ENCODE data around the gene BDH1. TPM values are rescaled to one million over a fixed set of nuclear protein-coding genes. Genes with fewer than 3 reads are reported as not detected.

BDH1 gene
- total RNA-seq, 8 experiments from 2014 or later = 3.3 to 55.6 (median 4.3) TPM

DNA sequence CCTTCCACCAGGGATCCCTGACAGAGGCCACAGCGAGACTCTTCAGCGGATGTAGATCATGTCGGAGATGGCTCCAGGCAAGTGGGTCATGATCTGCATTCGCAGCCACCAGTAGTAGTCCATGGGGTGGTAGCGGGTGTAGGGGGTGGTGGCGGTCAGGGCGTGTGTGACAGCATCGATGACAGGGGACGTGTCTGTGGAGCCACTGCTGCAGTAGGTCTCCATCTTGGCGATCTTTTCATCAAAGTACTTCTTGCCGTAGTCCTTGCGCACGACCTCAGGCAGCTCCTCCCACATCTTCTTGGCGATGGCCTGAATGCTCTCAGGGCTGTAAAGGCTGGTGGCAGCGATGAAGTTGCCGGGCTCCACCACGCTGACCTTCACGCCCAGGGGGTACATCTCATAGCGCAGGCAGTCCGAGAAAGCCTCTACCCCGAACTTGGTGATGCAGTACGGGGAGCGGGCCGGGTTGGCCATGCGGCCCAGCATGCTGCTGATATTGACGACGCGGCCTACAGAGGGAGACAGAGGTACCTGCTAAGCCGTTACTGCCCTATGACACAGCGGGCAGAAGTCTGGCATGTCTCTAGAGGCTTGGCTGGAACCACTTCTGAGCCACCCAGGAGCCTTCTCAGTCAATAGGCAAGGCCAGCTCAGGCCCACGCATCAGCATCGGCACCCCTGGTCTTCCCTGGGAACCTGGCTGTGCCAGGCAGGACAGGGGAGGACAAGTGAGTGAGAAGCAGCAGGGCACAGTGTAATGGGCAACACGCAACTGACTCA is 43.7 kb downstream of the BDH1 start:
- Histone ChIP-seq H3K4me3 (no peak overlapping the region), H3K27ac (no peak overlapping the region), H3K4me1 (replicated peaks in 1 of 2) (peaks cover 6 to 14% of the 10 kb centered on the region in 2 donors)
- 67 to 100% (median 95%) methylated on average over 1 to 5 of the region's 33 CpGs; no CpG with 5 or more reads in 5 of the 10 experiments for WGBS, 10 experiments
- in situ Hi-C loops (cut with MboI; ENCODE audit: low pct_unique_long_range_greater_than_20kb in 2 of 9, low sequenced_read_pairs in 9 of 9, unreplicated experiment in 9 of 9) = loop anchor here in 7 of 9 experiments (10.0 to 25.0 kb wide), 4 partner anchors 225 to 500 kb away; partner anchors contain the start of gene DLG1 (in 1 of the 7)
- ATAC-seq (replicated peaks in 6 of 8) = no peak

- ATAC-seq (replicated peaks in 6 of 8) = no peak
- H3K27ac ChIP-seq = no peak overlapping the region
- WGBS, 10 experiments = 52 to 100% (median 68%) methylated on average over 1 to 5 of the region's 6 CpGs; no CpG with 5 or more reads in 4 of the 10 experiments
- peaks cover 4 to 7% of the 10 kb centered on the region in 2 donors for H3K4me1 ChIP-seq (replicated peaks in 1 of 2)
- H3K4me3 ChIP-seq = no peak overlapping the region
- in situ Hi-C loops (cut with MboI; ENCODE audit: low pct_unique_long_range_greater_than_20kb in 2 of 9, low sequenced_read_pairs in 9 of 9, unreplicated experiment in 9 of 9) = loop anchor here in 7 of 9 experiments (10.0 to 25.0 kb wide), 4 partner anchors 224 to 499 kb away; partner anchors contain the start of gene DLG1 (in 1 of the 7)
Measured at GRCh38 chr3:197511130-197511529, 44.6 kb downstream of the BDH1 start.

- no peak for ATAC-seq (replicated peaks in 6 of 8)
- Histone ChIP-seq H3K4me1 (replicated peaks in 1 of 2) (peaks cover 4 to 7% of the 10 kb centered on the region in 2 donors), H3K27ac (no peak overlapping the region), H3K4me3 (no peak overlapping the region)
- 90 to 100% methylated on average over 2 of the region's 6 CpGs; no CpG with 5 or more reads in 8 of the 10 experiments for WGBS, 10 experiments
- in situ Hi-C loops (cut with MboI; ENCODE audit: low pct_unique_long_range_greater_than_20kb in 2 of 9, low sequenced_read_pairs in 9 of 9, unreplicated experiment in 9 of 9) = loop anchor here in 7 of 9 experiments (10.0 to 25.0 kb wide), 4 partner anchors 223 to 498 kb away; partner anchors contain the start of gene DLG1 (in 1 of the 7)
Measured at GRCh38 chr3:197510642-197511018, 45.1 kb downstream of the BDH1 start.

GRCh38 chr3:197508924-197509775 is 46.6 kb downstream of the BDH1 start:
- 57 to 100% (median 90%) methylated on average over 2 to 10 of the region's 27 CpGs; no CpG with 5 or more reads in 3 of the 10 experiments for WGBS, 10 experiments
- peaks cover 10 to 11% of the 10 kb centered on the region in 2 donors for H3K4me1 ChIP-seq (replicated peaks in 1 of 2)
- no peak overlapping the region for H3K4me3 ChIP-seq
- in situ Hi-C loops (cut with MboI; ENCODE audit: low pct_unique_long_range_greater_than_20kb in 2 of 9, low sequenced_read_pairs in 9 of 9, unreplicated experiment in 9 of 9) = loop anchor here in 6 of 9 experiments (25.0 kb wide), 3 partner anchors 222 to 497 kb away; partner anchors contain the start of gene DLG1 (in 1 of the 6)
- H3K27ac ChIP-seq = no peak overlapping the region
- ATAC-seq (replicated peaks in 6 of 8) = no peak

GRCh38 chr3:197508461-197508860 is 47.3 kb downstream of the BDH1 start:
- no peak for ATAC-seq (replicated peaks in 6 of 8)
- WGBS, 10 experiments = 80 to 100% (median 100%) methylated on average over 1 to 4 of the region's 6 CpGs; no CpG with 5 or more reads in 6 of the 10 experiments
- Histone ChIP-seq H3K4me3 (no peak overlapping the region), H3K4me1 (replicated peaks in 1 of 2) (peaks cover 10 to 11% of the 10 kb centered on the region in 2 donors), H3K27ac (no peak overlapping the region)
- in situ Hi-C loops (cut with MboI; ENCODE audit: low pct_unique_long_range_greater_than_20kb in 2 of 9, low sequenced_read_pairs in 9 of 9, unreplicated experiment in 9 of 9) = loop anchor here in 6 of 9 experiments (25.0 kb wide), 3 partner anchors 221 to 496 kb away; partner anchors contain the start of gene DLG1 (in 1 of the 6)

GRCh38 chr3:197508051-197508451 is 47.7 kb downstream of the BDH1 start:
- no peak for ATAC-seq (replicated peaks in 6 of 8)

GRCh38 chr3:197507541-197507940 is 48.2 kb downstream of the BDH1 start:
- no peak overlapping the region for H3K4me3 ChIP-seq
- peaks cover 10 to 13% of the 10 kb centered on the region in 2 donors for H3K4me1 ChIP-seq (replicated peaks in 1 of 2)
- no peak for ATAC-seq (replicated peaks in 6 of 8)
- in situ Hi-C loops (cut with MboI; ENCODE audit: low pct_unique_long_range_greater_than_20kb in 2 of 9, low sequenced_read_pairs in 9 of 9, unreplicated experiment in 9 of 9) = loop anchor here in 6 of 9 experiments (25.0 kb wide), 3 partner anchors 220 to 495 kb away; partner anchors contain the start of gene DLG1 (in 1 of the 6)
- WGBS, 10 experiments = 25 to 100% (median 72%) methylated on average over 1 to 7 of the region's 8 CpGs; no CpG with 5 or more reads in 5 of the 10 experiments
- no peak overlapping the region for H3K27ac ChIP-seq

More at GRCh38 chr3:197508051-197508451, 47.7 kb downstream of the BDH1 start:
- Histone ChIP-seq H3K4me3 (no peak overlapping the region), H3K4me1 (replicated peaks in 1 of 2) (peaks cover 10 to 11% of the 10 kb centered on the region in 2 donors), H3K27ac (no peak overlapping the region)
- 70 to 100% (median 75%) methylated on average over 1 to 3 of the region's 8 CpGs; no CpG with 5 or more reads in 6 of the 10 experiments for WGBS, 10 experiments
- in situ Hi-C loops (cut with MboI; ENCODE audit: low pct_unique_long_range_greater_than_20kb in 2 of 9, low sequenced_read_pairs in 9 of 9, unreplicated experiment in 9 of 9) = loop anchor here in 6 of 9 experiments (25.0 kb wide), 3 partner anchors 221 to 496 kb away; partner anchors contain the start of gene DLG1 (in 1 of the 6)

DNA sequence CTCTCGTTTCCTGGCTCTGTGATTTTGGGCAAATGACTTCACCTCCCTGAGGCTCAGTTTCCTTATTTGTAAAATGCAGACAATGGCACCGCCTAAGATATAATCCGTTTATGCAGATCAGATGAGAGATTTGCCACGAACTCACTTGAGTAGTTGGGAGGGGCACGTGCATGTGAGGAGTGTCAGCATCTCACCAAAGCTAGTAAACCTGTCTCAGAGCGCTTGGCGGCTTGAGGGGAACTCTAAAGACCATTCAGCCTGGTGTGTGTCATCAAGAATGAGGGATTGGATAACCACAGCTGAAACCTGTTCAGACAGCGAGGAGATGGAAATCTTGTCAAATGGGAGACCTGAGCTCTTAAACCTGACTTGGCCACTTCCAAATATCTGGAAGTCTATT is 48.7 kb downstream of the BDH1 start:
- no peak overlapping the region for H3K4me3 ChIP-seq
- no peak overlapping the region for H3K27ac ChIP-seq
- WGBS, 10 experiments = 27 to 97% (median 67%) methylated on average over 1 to 8 of the region's 8 CpGs; no CpG with 5 or more reads in 3 of the 10 experiments
- H3K4me1 ChIP-seq (replicated peaks in 1 of 2) = peaks cover 10 to 16% of the 10 kb centered on the region in 2 donors
- ATAC-seq (replicated peaks in 6 of 8) = peak in 1 of 8 experiments; percentile 49
- in situ Hi-C loops (cut with MboI; ENCODE audit: low pct_unique_long_range_greater_than_20kb in 2 of 9, low sequenced_read_pairs in 9 of 9, unreplicated experiment in 9 of 9) = loop anchor here in 6 of 9 experiments (25.0 kb wide), 3 partner anchors 220 to 495 kb away; partner anchors contain the start of gene DLG1 (in 1 of the 6)

DNA sequence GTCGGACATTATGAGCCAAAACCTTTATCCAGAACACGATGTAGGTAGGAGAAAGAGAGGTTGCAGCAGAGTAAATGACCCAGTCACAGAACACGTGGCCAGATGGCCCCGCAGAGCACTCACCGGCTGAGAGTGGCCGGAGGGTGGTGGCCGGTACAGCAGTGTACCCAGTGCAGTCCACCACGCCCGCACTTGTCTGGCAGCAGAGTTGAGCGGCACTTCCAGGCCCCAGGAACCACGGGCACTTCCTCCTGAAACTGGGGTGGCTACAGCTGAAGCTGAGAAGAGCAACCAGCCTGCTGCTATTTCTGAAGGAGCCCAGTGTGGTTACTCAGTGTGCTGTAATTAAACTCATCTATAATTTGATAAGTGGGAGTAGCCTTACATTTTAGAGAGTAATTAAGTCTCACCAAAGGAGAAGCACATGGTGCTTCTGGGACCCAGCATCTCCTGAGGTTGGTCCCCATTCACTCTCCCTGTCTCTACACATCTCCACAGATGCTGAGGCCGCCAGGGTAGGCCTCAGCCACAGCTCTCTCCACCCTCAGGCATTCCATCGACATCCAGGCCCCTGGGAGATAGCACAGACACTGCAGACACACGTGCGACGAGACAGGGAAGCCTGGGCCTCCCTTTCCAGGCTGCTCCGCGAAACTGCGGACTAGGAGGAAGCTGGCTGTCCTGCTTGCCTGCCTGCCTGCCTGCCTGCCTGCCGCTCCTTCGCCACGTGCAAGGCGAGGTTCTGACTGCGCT is 49.8 kb downstream of the BDH1 start:
- in situ Hi-C loops (cut with MboI; ENCODE audit: low pct_unique_long_range_greater_than_20kb in 2 of 9, low sequenced_read_pairs in 9 of 9, unreplicated experiment in 9 of 9) = loop anchor here in 6 of 9 experiments (25.0 kb wide), 3 partner anchors 219 to 494 kb away; partner anchors contain the start of gene DLG1 (in 1 of the 6)
- peaks cover 10 to 16% of the 10 kb centered on the region in 2 donors for H3K4me1 ChIP-seq (replicated peaks in 1 of 2)
- no peak for ATAC-seq (replicated peaks in 6 of 8)
- H3K27ac ChIP-seq = no peak overlapping the region
- 60 to 100% (median 93%) methylated on average over 1 to 11 of the region's 24 CpGs; no CpG with 5 or more reads in 2 of the 10 experiments for WGBS, 10 experiments
- no peak overlapping the region for H3K4me3 ChIP-seq

GRCh38 chr3:197504641-197505121 is 51.1 kb downstream of the BDH1 start:
- H3K27ac ChIP-seq = no peak overlapping the region
- in situ Hi-C loops (cut with MboI; ENCODE audit: low pct_unique_long_range_greater_than_20kb in 2 of 9, low sequenced_read_pairs in 9 of 9, unreplicated experiment in 9 of 9) = loop anchor here in 6 of 9 experiments (25.0 kb wide), 3 partner anchors 217 to 492 kb away; partner anchors contain the start of gene DLG1 (in 1 of the 6)
- peak in 5 of 8 experiments; percentile 35 to 54 (median 49) for ATAC-seq (replicated peaks in 6 of 8)
- peaks cover 8 to 13% of the 10 kb centered on the region in 2 donors for H3K4me1 ChIP-seq (replicated peaks in 1 of 2)
- H3K4me3 ChIP-seq = no peak overlapping the region
- 20 to 100% (median 67%) methylated on average over 1 to 5 of the region's 15 CpGs; no CpG with 5 or more reads in 4 of the 10 experiments for WGBS, 10 experiments

DNA sequence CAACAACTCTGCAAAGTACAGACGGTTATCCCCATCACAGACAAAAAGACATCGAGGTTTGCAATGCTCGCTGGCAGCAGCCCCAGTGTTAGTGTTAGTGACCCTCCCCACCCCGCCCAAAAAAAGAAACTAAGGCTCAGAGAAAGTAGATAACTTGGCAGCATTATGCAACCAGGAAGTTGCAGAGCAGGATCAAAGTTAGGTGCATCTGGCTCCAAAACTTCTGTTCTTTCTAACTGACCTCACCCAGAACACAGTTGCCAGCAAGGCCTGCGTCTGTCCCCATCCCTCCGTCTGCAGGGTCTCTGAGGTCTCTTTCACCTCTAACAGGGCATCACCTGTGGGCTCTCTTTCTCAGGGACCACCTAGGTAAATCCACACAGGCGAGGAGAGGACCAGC is 51.5 kb downstream of the BDH1 start:
- no peak for ATAC-seq (replicated peaks in 6 of 8)
- WGBS, 10 experiments = 0 to 100% (median 83%) methylated on average over 1 to 2 of the region's 7 CpGs; no CpG with 5 or more reads in 2 of the 10 experiments
- Histone ChIP-seq H3K4me3 (no peak overlapping the region), H3K4me1 (replicated peaks in 1 of 2) (peaks cover 6 to 11% of the 10 kb centered on the region in 2 donors), H3K27ac (no peak overlapping the region)
- in situ Hi-C loops (cut with MboI; ENCODE audit: low pct_unique_long_range_greater_than_20kb in 2 of 9, low sequenced_read_pairs in 9 of 9, unreplicated experiment in 9 of 9) = loop anchor here in 6 of 9 experiments (25.0 kb wide), 3 partner anchors 217 to 492 kb away; partner anchors contain the start of gene DLG1 (in 1 of the 6)

Data from motor neuron (in vitro differentiated cells).